ENCODE measurements around the gene CARS2. TPM values are rescaled to one million over a fixed set of nuclear protein-coding genes. Genes with fewer than 3 reads are reported as not detected.

Gene CARS2
- total RNA-seq, 1 donor from 2014 or later: 41.0 TPM

DNA sequence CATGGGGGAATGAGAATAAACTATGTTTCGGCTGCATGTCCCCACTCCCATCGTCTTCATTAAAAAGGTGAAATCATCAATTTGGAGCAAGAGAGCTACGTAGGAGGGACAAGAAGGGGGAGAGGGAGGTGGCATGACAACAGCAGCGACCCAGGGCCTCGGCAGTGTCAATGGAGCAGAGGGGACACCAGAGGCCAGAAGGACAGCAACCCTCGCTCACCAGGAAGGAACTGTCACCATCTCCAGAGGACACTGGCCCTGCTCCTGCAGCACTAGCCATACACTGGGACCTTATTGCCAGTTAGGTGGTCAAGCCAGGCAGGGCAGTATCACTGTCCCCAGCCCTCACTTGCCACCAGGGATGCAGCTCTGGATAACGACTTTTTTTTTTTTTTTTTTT lies 56.4 kb downstream of the CARS2 start:
- Histone ChIP-seq H3K27ac (no peak overlapping the region), H3K36me3 (peaks cover 20 to 31% of the 10 kb centered on the region in 2 donors), H3K4me3 (no peak overlapping the region), H3K27me3 (no peaks in the 10 kb centered on the region), H3K4me1 (peaks cover 0 to 2% of the 10 kb centered on the region in 2 donors), H3K9me3 (no peaks in the 10 kb centered on the region)
- intact Hi-C loops (cut with DNase I): loop anchor here (5.0 kb wide), 1 partner anchor 57 kb away; no protein-coding TSS in a partner anchor
- DNase-seq (ENCODE audit: low spot score in 2 of 2): peak in 1 of 2 donors; percentile 46
- TF ChIP-seq, protein P1, sequence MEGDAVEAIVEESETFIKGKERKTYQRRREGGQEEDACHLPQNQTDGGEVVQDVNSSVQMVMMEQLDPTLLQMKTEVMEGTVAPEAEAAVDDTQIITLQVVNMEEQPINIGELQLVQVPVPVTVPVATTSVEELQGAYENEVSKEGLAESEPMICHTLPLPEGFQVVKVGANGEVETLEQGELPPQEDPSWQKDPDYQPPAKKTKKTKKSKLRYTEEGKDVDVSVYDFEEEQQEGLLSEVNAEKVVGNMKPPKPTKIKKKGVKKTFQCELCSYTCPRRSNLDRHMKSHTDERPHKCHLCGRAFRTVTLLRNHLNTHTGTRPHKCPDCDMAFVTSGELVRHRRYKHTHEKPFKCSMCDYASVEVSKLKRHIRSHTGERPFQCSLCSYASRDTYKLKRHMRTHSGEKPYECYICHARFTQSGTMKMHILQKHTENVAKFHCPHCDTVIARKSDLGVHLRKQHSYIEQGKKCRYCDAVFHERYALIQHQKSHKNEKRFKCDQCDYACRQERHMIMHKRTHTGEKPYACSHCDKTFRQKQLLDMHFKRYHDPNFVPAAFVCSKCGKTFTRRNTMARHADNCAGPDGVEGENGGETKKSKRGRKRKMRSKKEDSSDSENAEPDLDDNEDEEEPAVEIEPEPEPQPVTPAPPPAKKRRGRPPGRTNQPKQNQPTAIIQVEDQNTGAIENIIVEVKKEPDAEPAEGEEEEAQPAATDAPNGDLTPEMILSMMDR (IDR thresholded peaks at IDR 0.05): no peak

DNA sequence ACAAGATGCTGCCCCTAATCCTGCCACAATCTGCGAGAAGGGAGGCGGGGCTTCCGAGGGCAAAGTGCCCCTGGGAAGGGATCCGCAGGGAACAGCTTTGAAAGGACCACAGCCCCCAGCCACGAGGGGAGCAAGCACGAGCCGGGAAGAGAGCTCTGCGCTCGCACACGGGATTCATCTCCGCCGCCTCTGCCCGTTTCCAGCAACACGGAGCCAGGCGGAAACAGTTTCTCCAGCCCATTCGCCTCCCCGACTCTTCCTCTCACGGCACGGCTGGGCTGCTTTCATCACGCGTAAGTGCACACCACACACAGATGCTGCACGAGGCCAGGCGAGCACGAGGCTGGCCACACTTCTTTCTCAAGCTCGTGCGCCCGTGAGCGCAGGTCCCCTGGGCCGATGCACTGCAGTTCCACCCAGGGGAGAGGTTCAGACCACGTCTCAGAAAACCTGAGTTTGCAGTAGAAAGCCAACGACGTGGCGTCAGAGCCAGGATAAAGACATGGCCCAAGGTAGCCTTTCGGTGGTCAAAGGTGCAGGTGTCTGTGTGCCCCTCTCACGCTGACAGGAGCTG lies 57.0 kb downstream of the CARS2 start:
- H3K9me3 ChIP-seq: no peaks in the 10 kb centered on the region
- no peak overlapping the region for H3K27ac ChIP-seq
- H3K4me1 ChIP-seq: peaks cover 0 to 4% of the 10 kb centered on the region in 2 donors
- intact Hi-C loops (cut with DNase I): loop anchor here (5.0 kb wide), 1 partner anchor 57 kb away; no protein-coding TSS in a partner anchor
- H3K27me3 ChIP-seq: no peaks in the 10 kb centered on the region
- H3K36me3 ChIP-seq: peaks cover 22 to 35% of the 10 kb centered on the region in 2 donors
- no peak overlapping the region for H3K4me3 ChIP-seq
- DNase-seq (ENCODE audit: low spot score in 2 of 2): peak in 1 of 2 donors; percentile 56
- TF ChIP-seq, protein P1 (IDR thresholded peaks at IDR 0.05): no peak

DNA sequence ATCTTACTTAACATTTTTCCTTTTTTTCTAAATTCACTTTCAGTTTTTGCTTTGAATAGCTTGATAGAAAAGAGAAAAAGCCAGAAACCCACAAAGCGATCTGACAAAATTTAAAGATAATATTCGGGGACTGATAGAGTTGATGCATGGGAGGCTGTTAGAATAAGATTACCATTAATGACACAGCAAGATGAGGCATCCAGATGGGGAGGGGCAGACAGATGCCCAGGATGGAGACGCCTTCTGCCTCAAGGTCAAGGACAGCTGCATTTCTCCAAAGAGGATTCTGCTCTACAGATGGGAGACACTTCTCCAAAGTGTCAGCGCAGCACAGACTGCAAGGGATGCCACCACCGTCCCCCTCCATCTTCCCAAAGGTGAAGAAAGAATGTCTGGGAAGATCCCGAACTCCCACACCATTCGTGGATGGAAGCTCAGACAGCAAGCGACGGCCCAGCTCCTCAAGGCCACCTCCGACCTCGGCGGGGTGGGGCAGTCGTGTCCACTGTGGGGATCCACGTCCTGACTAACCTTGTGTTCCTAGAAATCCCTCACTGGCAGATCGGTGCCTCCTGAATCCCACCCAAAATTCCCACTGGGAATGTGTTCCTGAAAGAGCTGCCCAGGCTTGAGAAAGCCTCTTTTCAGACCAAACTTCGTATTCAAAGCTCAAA lies 57.6 kb downstream of the CARS2 start:
- peaks cover 28 to 42% of the 10 kb centered on the region in 2 donors for H3K36me3 ChIP-seq
- peaks cover 0 to 4% of the 10 kb centered on the region in 2 donors for H3K4me1 ChIP-seq
- peak in 1 of 2 donors; percentile 55 for DNase-seq (ENCODE audit: low spot score in 2 of 2)
- TF ChIP-seq, protein P1 (IDR thresholded peaks at IDR 0.05): no peak
- intact Hi-C loops (cut with DNase I): loop anchor here (5.0 kb wide), 1 partner anchor 56 kb away; no protein-coding TSS in a partner anchor
- H3K4me3 ChIP-seq: no peak overlapping the region
- no peak overlapping the region for H3K27ac ChIP-seq
- no peaks in the 10 kb centered on the region for H3K27me3 ChIP-seq
- H3K9me3 ChIP-seq: no peaks in the 10 kb centered on the region

DNA sequence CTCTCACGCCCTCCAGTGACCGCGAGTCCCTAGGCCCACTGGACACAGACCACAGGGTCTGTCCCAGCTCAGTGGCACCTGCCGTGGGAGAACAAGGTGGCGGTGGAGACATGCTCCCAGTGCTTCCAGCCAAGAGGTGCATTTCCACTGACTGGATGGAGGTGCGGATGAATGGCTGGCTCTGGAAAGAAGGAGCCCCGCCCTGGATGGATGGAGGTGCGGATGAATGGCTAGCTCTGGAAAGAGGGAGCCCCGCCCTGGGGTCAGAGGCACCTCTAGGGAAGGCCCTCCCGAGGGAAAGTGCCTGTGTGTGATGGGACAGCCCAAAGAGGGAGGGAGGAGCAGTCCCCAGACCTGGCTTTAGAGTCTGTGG lies 58.6 kb downstream of the CARS2 start:
- Histone ChIP-seq H3K9me3 (no peaks in the 10 kb centered on the region), H3K4me1 (peaks cover 0 to 4% of the 10 kb centered on the region in 2 donors), H3K36me3 (peaks cover 37 to 51% of the 10 kb centered on the region in 2 donors), H3K4me3 (no peak overlapping the region), H3K27ac (no peak overlapping the region), H3K27me3 (no peaks in the 10 kb centered on the region)
- TF ChIP-seq, protein P1 (IDR thresholded peaks at IDR 0.05): no peak
- DNase-seq (ENCODE audit: low spot score in 2 of 2): peak in 1 of 2 donors; percentile 60
- intact Hi-C loops (cut with DNase I): loop anchor here (5.0 kb wide), 1 partner anchor 55 kb away; no protein-coding TSS in a partner anchor

DNA sequence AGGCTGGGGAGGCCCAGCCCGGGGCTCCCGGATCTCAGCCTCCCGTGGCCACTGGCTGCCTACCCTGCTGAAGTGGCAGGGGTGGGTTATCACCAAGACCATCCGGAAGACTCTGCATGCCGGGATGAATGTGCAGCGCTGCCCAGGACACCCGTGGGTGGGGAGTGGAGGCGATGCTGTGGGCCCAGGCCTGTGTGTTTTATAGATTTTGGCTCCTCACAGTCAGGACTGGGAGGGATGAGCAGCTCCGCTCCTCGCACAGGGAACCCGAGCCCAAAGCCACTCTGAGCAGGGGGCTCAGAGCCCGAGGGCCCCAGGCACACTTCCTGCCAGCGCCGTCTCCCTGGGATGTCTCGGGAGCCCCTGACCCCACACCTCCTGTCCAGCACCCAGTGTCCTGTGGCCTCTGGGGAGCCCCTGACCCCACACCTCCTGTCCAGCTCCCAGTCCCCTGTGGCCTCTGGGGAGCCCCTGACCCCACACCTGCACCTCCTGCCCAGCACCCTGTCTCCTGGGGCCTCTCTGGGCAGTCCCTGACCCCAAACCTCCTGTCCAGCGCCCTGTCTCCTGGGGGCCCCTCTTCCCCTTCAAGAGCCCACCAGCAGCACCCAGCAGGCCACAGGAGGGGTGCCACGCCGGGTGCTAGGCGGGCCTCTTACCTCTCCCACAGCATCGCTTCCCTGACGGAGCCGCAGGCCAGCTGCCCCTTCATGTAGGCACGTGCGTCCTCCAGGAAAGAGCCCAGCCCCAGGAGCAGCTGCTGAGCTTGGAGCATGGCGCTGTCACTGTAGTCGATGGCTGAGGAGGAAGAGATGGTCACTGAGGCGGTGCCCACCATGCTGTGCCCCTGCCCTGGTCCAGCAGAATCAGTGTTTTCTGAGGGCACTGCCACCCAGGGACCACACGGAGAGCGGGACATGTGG lies 59.2 kb downstream of the CARS2 start:
- DNase-seq (ENCODE audit: low spot score in 2 of 2): peak in 1 of 2 donors; percentile 54
- no peak overlapping the region for H3K4me3 ChIP-seq
- peaks cover 0 to 4% of the 10 kb centered on the region in 2 donors for H3K4me1 ChIP-seq
- no peaks in the 10 kb centered on the region for H3K27me3 ChIP-seq
- H3K27ac ChIP-seq: no peak overlapping the region
- H3K36me3 ChIP-seq: peaks cover 43 to 54% of the 10 kb centered on the region in 2 donors
- no peaks in the 10 kb centered on the region for H3K9me3 ChIP-seq
- intact Hi-C loops (cut with DNase I): loop anchor here (5.0 kb wide), 1 partner anchor 54 kb away; no protein-coding TSS in a partner anchor
- TF ChIP-seq, protein P1 (IDR thresholded peaks at IDR 0.05): no peak
